Ishikawa (cell line): ENCODE results near the gene ZNF565.

ENCODE experiments used
- CEBPB ChIP-seq: IDR thresholded peaks from 2 replicates; pipeline ENCODE4 v1.6.1; 2012
- CREB1 ChIP-seq: IDR thresholded peaks from 2 replicates; pipeline ENCODE4 v1.6.1; 2012; ENCODE audit warnings: low read depth
- EGR1 ChIP-seq: IDR thresholded peaks from 2 replicates; pipeline ENCODE4 v1.6.1; 2012
- EP300 ChIP-seq: IDR thresholded peaks from 2 replicates; pipeline ENCODE4 v1.6.1; 2012; ENCODE audit warnings: borderline replicate concordance
- MAX ChIP-seq: IDR thresholded peaks from 2 replicates; pipeline ENCODE4 v1.6.1; 2012
- NFIC ChIP-seq: IDR thresholded peaks from 2 replicates; pipeline ENCODE4 v1.6.1; 2012
- RAD21 ChIP-seq: IDR thresholded peaks from 2 replicates; pipeline ENCODE4 v1.6.1; 2012; ENCODE audit warnings: low read depth
- TEAD4 ChIP-seq: IDR thresholded peaks from 2 replicates; pipeline ENCODE4 v1.6.1; 2012
- USF1 ChIP-seq: IDR thresholded peaks from 2 replicates; pipeline ENCODE4 v1.6.1; 2012
- ZBTB7A ChIP-seq: IDR thresholded peaks from 2 replicates; pipeline ENCODE4 v1.6.1; 2012; ENCODE audit warnings: low read depth
- TF ChIP-seq, protein P1 (sequence below): IDR thresholded peaks from 2 replicates; pipeline ENCODE4 v1.6.1; 2012; ENCODE audit warnings: low read depth, mild to moderate bottlenecking

DNA sequence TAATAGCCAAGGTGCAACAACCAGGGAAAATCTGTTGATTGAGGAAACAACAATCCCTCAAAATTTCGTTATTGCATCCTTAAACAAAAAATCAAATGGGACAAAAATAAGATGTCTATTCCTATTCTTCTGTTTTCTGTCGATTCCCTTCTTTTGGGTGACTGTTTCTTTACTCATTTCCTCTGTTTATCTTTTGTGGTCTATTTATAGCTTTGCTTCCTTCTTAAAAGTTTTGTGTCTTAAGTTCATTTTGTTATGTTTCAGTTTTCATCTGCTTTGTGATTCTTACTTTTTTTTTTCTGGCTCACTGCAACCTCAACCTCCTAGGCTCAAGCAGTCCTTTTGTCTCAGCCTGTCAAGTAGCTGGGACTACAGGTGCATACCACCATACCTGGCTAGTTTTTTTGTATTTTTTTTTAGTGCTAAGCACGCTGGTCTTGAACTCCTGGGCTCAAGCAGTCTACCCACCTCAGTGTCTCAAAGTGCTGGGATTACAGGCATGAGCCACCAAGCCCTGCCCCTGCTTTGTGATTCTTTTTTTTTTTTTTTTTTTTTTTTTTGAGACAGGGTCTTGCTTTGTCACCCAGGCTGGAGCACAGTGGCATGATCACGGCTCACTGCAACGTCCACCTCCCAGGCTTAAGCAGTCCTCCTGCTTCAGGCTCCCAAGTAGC, 10.9 kb upstream of the ZNF565 start:
- TF ChIP-seq CEBPB = no peak
- no peak for TF ChIP-seq EP300
- TF ChIP-seq EGR1 = no peak
- TF ChIP-seq, protein P1, sequence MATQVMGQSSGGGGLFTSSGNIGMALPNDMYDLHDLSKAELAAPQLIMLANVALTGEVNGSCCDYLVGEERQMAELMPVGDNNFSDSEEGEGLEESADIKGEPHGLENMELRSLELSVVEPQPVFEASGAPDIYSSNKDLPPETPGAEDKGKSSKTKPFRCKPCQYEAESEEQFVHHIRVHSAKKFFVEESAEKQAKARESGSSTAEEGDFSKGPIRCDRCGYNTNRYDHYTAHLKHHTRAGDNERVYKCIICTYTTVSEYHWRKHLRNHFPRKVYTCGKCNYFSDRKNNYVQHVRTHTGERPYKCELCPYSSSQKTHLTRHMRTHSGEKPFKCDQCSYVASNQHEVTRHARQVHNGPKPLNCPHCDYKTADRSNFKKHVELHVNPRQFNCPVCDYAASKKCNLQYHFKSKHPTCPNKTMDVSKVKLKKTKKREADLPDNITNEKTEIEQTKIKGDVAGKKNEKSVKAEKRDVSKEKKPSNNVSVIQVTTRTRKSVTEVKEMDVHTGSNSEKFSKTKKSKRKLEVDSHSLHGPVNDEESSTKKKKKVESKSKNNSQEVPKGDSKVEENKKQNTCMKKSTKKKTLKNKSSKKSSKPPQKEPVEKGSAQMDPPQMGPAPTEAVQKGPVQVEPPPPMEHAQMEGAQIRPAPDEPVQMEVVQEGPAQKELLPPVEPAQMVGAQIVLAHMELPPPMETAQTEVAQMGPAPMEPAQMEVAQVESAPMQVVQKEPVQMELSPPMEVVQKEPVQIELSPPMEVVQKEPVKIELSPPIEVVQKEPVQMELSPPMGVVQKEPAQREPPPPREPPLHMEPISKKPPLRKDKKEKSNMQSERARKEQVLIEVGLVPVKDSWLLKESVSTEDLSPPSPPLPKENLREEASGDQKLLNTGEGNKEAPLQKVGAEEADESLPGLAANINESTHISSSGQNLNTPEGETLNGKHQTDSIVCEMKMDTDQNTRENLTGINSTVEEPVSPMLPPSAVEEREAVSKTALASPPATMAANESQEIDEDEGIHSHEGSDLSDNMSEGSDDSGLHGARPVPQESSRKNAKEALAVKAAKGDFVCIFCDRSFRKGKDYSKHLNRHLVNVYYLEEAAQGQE = no peak
- no peak for TF ChIP-seq CREB1
- no peak for TF ChIP-seq USF1
- no peak for TF ChIP-seq RAD21
- TF ChIP-seq TEAD4 = no peak
- TF ChIP-seq MAX = no peak
- no peak for TF ChIP-seq NFIC
- no peak for TF ChIP-seq ZBTB7A
